ENCODE data around the gene NPIPA8. TPM values are rescaled to one million over a fixed set of nuclear protein-coding genes. Genes with fewer than 3 reads are reported as not detected.
A peak's percentile ranks its signal among the peaks of the same experiment; 100 is the strongest.
"Not testable (repeated sequence)": the region's sequence is repeated elsewhere in the genome, so short reads cannot be mapped to it uniquely, and the experiment has no call there.

Gene NPIPA8
- total RNA-seq, 1 experiment from 2014 or later = 0.81 TPM

DNA sequence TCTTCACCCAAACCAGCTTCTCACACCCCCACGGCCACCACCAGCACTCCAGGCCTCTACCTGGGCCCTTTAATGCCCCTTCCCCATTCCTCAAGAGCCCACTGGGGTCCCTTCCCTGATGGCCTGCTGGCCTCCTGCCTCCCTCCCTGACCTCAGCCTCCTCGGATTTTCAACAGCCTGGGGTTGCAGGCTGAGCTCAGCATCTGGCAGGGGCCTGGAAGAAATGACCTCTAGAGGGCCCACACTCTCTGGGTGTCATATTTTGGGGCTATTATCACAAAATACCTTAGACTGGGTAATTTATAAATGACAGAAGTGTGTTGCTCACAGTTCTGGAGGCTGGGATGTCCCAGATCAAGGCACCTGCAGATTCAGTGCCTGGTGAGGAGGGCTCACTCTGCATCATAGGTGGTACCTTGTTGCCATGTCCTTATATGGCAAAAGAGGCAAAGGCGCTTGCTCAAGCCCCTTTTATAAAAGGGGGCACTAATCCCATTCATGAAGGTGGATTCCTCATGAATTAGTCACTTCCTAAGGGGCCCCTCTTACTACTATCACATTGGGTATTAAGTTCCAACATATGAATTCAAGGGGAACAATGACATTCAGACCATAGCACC, 43.1 kb downstream of the NPIPA8 start:
- H2AFZ ChIP-seq (ENCODE audit: low read depth, low read length, poor library complexity, severe bottlenecking); H3K4me3 ChIP-seq (replicated peaks in 1 of 2; ENCODE audit: low read depth in 1 of 2, low read length in 2 of 2); H3K9me3 ChIP-seq (ENCODE audit: control insufficient read depth in 1 of 2, insufficient read depth in 1 of 2, low read depth in 1 of 2, low read length in 2 of 2); H3K4me2 ChIP-seq (ENCODE audit: low read length); POLR2A ChIA-PET; intact Hi-C loops (cut with micrococcal nuclease); DNase-seq (ENCODE audit: low read depth, low spot score); H3K27me3 ChIP-seq (ENCODE audit: insufficient read depth, low read length); H3K36me3 ChIP-seq (ENCODE audit: control insufficient read depth in 1 of 2, insufficient read depth in 2 of 2, low read length in 2 of 2); BruUV-seq (replicated peaks); H3K79me2 ChIP-seq (ENCODE audit: insufficient read depth, low read length); RAD21 ChIA-PET (ENCODE audit: low non-redundant PET in 1 of 2, low total read pairs in 2 of 2, uncharacterized antibody in 2 of 2, unreplicated experiment in 2 of 2); H3K4me1 ChIP-seq (ENCODE audit: control insufficient read depth in 1 of 2, insufficient read depth in 2 of 2, low read length in 2 of 2); H3K9ac ChIP-seq (ENCODE audit: low read length); H4K20me1 ChIP-seq (ENCODE audit: insufficient read depth); H3K27ac ChIP-seq (ENCODE audit: low read depth, low read length); CTCF ChIA-PET; H3K9me2 ChIP-seq (ENCODE audit: insufficient read depth): not testable (repeated sequence)
- peak; percentile 71 for ATAC-seq

DNA sequence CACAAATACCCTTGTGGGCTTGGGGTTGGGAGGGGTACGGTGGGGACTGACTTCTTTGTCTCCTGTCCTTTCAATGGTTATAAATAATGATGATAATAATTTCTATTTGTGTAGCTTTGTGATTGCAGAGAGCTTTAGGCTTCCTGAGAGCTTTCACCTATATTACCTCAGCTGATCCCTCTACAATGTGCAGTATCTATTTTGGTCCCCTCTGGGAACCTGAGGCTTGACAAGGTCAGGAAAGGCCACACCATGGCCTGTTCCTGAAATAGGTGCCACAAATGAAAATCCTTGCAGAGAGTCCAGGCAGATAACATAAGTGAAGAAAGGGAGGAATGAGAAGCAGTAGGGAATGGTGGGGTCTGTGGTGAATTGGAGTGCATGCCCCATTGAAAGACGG, 45.6 kb downstream of the NPIPA8 start:
- DNase-seq (ENCODE audit: low read depth, low spot score); H3K27me3 ChIP-seq (ENCODE audit: insufficient read depth, low read length); CTCF ChIA-PET; RAD21 ChIA-PET (ENCODE audit: low non-redundant PET in 1 of 2, low total read pairs in 2 of 2, uncharacterized antibody in 2 of 2, unreplicated experiment in 2 of 2); POLR2A ChIA-PET; H3K9me3 ChIP-seq (ENCODE audit: control insufficient read depth in 1 of 2, insufficient read depth in 1 of 2, low read depth in 1 of 2, low read length in 2 of 2); intact Hi-C loops (cut with micrococcal nuclease); H3K9ac ChIP-seq (ENCODE audit: low read length); H2AFZ ChIP-seq (ENCODE audit: low read depth, low read length, poor library complexity, severe bottlenecking); H3K36me3 ChIP-seq (ENCODE audit: control insufficient read depth in 1 of 2, insufficient read depth in 2 of 2, low read length in 2 of 2); H3K4me1 ChIP-seq (ENCODE audit: control insufficient read depth in 1 of 2, insufficient read depth in 2 of 2, low read length in 2 of 2); H3K4me2 ChIP-seq (ENCODE audit: low read length); H4K20me1 ChIP-seq (ENCODE audit: insufficient read depth); H3K4me3 ChIP-seq (replicated peaks in 1 of 2; ENCODE audit: low read depth in 1 of 2, low read length in 2 of 2); BruUV-seq (replicated peaks); H3K79me2 ChIP-seq (ENCODE audit: insufficient read depth, low read length); ATAC-seq; H3K9me2 ChIP-seq (ENCODE audit: insufficient read depth); H3K27ac ChIP-seq (ENCODE audit: low read depth, low read length): not testable (repeated sequence)

GRCh38 chr16:18286342-18286741, 50.2 kb downstream of the NPIPA8 start:
- not testable (repeated sequence) for H3K4me3 ChIP-seq (replicated peaks in 1 of 2; ENCODE audit: low read depth in 1 of 2, low read length in 2 of 2); BruUV-seq (replicated peaks)

DNA sequence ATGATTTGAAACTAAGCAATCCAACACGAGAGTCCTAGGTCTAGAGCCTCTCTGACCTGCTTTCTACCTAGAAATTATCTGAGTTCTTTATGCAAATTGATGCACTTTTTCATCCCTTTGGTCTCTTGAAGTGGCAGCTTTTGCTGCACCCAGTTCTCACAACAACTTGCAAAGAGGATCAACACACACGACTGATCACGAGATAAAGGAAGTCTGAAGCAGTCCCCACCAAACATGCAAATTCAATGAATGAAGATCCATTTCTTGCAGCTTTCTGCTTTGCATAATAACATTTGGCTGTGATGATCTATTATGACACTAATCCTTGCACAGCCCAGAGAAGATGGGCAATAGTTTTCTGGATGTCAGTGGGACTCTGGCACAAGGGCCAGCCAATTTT, 56.2 kb downstream of the NPIPA8 start:
- H2AFZ ChIP-seq (ENCODE audit: low read depth, low read length, poor library complexity, severe bottlenecking); POLR2A ChIA-PET; BruUV-seq (replicated peaks); H3K36me3 ChIP-seq (ENCODE audit: control insufficient read depth in 1 of 2, insufficient read depth in 2 of 2, low read length in 2 of 2); H3K4me1 ChIP-seq (ENCODE audit: control insufficient read depth in 1 of 2, insufficient read depth in 2 of 2, low read length in 2 of 2); RAD21 ChIA-PET (ENCODE audit: low non-redundant PET in 1 of 2, low total read pairs in 2 of 2, uncharacterized antibody in 2 of 2, unreplicated experiment in 2 of 2); H3K27ac ChIP-seq (ENCODE audit: low read depth, low read length); H3K4me2 ChIP-seq (ENCODE audit: low read length); DNase-seq (ENCODE audit: low read depth, low spot score); intact Hi-C loops (cut with micrococcal nuclease); H3K79me2 ChIP-seq (ENCODE audit: insufficient read depth, low read length); H3K9me3 ChIP-seq (ENCODE audit: control insufficient read depth in 1 of 2, insufficient read depth in 1 of 2, low read depth in 1 of 2, low read length in 2 of 2); ATAC-seq; H3K27me3 ChIP-seq (ENCODE audit: insufficient read depth, low read length); H3K9me2 ChIP-seq (ENCODE audit: insufficient read depth); H3K4me3 ChIP-seq (replicated peaks in 1 of 2; ENCODE audit: low read depth in 1 of 2, low read length in 2 of 2); H3K9ac ChIP-seq (ENCODE audit: low read length); H4K20me1 ChIP-seq (ENCODE audit: insufficient read depth); CTCF ChIA-PET: not testable (repeated sequence)

More at GRCh38 chr16:18286342-18286741, 50.2 kb downstream of the NPIPA8 start:
- RAD21 ChIA-PET (ENCODE audit: low non-redundant PET in 1 of 2, low total read pairs in 2 of 2, uncharacterized antibody in 2 of 2, unreplicated experiment in 2 of 2); H3K9ac ChIP-seq (ENCODE audit: low read length); ATAC-seq; H3K4me2 ChIP-seq (ENCODE audit: low read length); H2AFZ ChIP-seq (ENCODE audit: low read depth, low read length, poor library complexity, severe bottlenecking); intact Hi-C loops (cut with micrococcal nuclease); H3K9me3 ChIP-seq (ENCODE audit: control insufficient read depth in 1 of 2, insufficient read depth in 1 of 2, low read depth in 1 of 2, low read length in 2 of 2); DNase-seq (ENCODE audit: low read depth, low spot score); H3K36me3 ChIP-seq (ENCODE audit: control insufficient read depth in 1 of 2, insufficient read depth in 2 of 2, low read length in 2 of 2); CTCF ChIA-PET; H3K27me3 ChIP-seq (ENCODE audit: insufficient read depth, low read length); H3K27ac ChIP-seq (ENCODE audit: low read depth, low read length); H3K79me2 ChIP-seq (ENCODE audit: insufficient read depth, low read length); H3K4me1 ChIP-seq (ENCODE audit: control insufficient read depth in 1 of 2, insufficient read depth in 2 of 2, low read length in 2 of 2); H4K20me1 ChIP-seq (ENCODE audit: insufficient read depth); POLR2A ChIA-PET; H3K9me2 ChIP-seq (ENCODE audit: insufficient read depth): not testable (repeated sequence)

DNA sequence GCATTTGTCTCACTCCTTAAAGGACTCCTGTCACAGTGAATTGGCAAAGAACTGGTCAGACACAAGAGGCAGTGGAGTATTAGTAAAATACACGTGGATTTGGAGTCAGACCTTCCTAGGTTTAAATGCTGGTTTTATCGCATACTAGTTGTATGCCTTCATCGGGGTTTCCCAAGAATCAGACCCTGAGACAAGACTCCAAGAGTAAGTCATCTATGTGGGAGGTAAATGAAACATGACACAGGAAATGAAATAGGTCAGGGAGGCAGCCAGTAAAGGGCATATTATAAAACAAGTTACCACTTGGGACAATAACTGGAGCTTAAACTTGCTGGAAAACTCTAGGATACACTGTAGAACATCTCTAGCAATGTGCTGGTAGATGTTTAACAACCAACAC, 59.8 kb downstream of the NPIPA8 start:
- intact Hi-C loops (cut with micrococcal nuclease) = not testable (repeated sequence)

More for the DNA sequence above, 59.8 kb downstream of the NPIPA8 start:
- H2AFZ ChIP-seq (ENCODE audit: low read depth, low read length, poor library complexity, severe bottlenecking); H3K9ac ChIP-seq (ENCODE audit: low read length); ATAC-seq; H3K4me2 ChIP-seq (ENCODE audit: low read length); POLR2A ChIA-PET; H3K4me1 ChIP-seq (ENCODE audit: control insufficient read depth in 1 of 2, insufficient read depth in 2 of 2, low read length in 2 of 2); H3K27ac ChIP-seq (ENCODE audit: low read depth, low read length); H3K36me3 ChIP-seq (ENCODE audit: control insufficient read depth in 1 of 2, insufficient read depth in 2 of 2, low read length in 2 of 2); H3K79me2 ChIP-seq (ENCODE audit: insufficient read depth, low read length); CTCF ChIA-PET; DNase-seq (ENCODE audit: low read depth, low spot score); BruUV-seq (replicated peaks); H3K9me2 ChIP-seq (ENCODE audit: insufficient read depth); RAD21 ChIA-PET (ENCODE audit: low non-redundant PET in 1 of 2, low total read pairs in 2 of 2, uncharacterized antibody in 2 of 2, unreplicated experiment in 2 of 2); H4K20me1 ChIP-seq (ENCODE audit: insufficient read depth); H3K27me3 ChIP-seq (ENCODE audit: insufficient read depth, low read length); H3K4me3 ChIP-seq (replicated peaks in 1 of 2; ENCODE audit: low read depth in 1 of 2, low read length in 2 of 2); H3K9me3 ChIP-seq (ENCODE audit: control insufficient read depth in 1 of 2, insufficient read depth in 1 of 2, low read depth in 1 of 2, low read length in 2 of 2): not testable (repeated sequence)
